Activated CD8-positive, alpha-beta T cell treated with anti-CD3 and anti-CD28 coated beads for 36 hours (primary cell): Measurements from ENCODE around the gene SUGT1. TPM values are rescaled to one million over a fixed set of nuclear protein-coding genes. Genes with fewer than 3 reads are reported as not detected.

ENCODE experiments used
- ATAC-seq: fragments of 200-7000 bp; cut with Tn5 transposase; one replicate; pipeline ENCODE4 v1.10.0; 2021; ENCODE audit warnings: mild to moderate bottlenecking, moderate library complexity
- CTCF ChIA-PET: fragments of 350-600 bp; sonication (Branson Sonifier 250); formaldehyde crosslinking; loops from one replicate; lab custom pipeline; 2021; ENCODE audit warnings: antibody characterized with exemption; lab: Charles Lee
- POLR2A ChIA-PET: fragments of 350-600 bp; sonication (Branson Sonifier 250); formaldehyde crosslinking; loops from one replicate; lab custom pipeline; 2021; ENCODE audit warnings: antibody characterized with exemption; lab: Charles Lee
- DNase-seq: peaks from one replicate; pipeline ENCODE4 v3.0.0-alpha.2; 2020
- H3K27ac Mint-ChIP-seq: one replicate; pipeline ENCODE4 v1.8.0; 2021; ENCODE audit warnings: mild to moderate bottlenecking, mixed read lengths
- H3K27me3 Mint-ChIP-seq: one replicate; pipeline ENCODE4 v1.8.0; 2021; ENCODE audit warnings: mixed read lengths
- H3K36me3 Mint-ChIP-seq: one replicate; pipeline ENCODE4 v1.8.0; 2021; ENCODE audit warnings: low read depth, mixed read lengths
- H3K4me1 Mint-ChIP-seq: one replicate; pipeline ENCODE4 v1.8.0; 2021; ENCODE audit warnings: low read depth, mixed read lengths
- H3K4me3 Mint-ChIP-seq: one replicate; pipeline ENCODE4 v1.8.0; 2021; ENCODE audit warnings: mild to moderate bottlenecking, moderate library complexity, mixed read lengths
- H3K9me3 Mint-ChIP-seq: one replicate; pipeline ENCODE4 v1.8.0; 2021; ENCODE audit warnings: mixed read lengths
- intact Hi-C: fragments of 100-400 bp; cut with micrococcal nuclease; formaldehyde crosslinking; loops from one replicate; pipeline ENCODE4 v1.10.0; 2022
- total RNA-seq, 2 experiments: library from RNA; stranded (reverse); gene quantifications; one replicate each; pipeline ENCODE4 v1.2.3, GENCODE V29; 2021
- TF ChIP-seq, protein P1 (sequence below): fragments of 200-600 bp; IDR thresholded peaks from one replicate; pipeline ENCODE4 v1.8.0; 2022; ENCODE audit warnings: antibody characterized with exemption, mild to moderate bottlenecking

The SUGT1 gene
- total RNA-seq, 2 experiments from 2014 or later, result 52.0 to 52.5 TPM

DNA sequence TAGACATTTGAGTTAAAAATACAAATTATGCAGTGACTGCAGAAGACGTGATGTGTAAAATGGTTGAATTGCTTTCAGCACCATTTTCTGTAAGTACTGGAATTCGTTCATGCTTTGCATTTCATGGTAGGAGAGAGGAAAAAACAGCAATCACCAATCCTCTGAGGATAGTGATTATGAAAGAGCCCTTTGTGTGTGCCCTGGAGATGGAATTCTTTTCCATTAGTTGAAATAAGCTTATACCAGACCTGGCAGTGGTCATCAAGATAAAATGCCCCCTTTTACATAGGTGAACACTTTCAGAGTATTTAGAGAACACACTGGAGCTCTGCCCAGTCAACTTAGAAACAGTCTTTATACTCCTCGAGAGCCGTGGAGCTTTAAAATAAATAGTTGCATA lies 85.3 kb downstream of the SUGT1 start:
- H3K27ac Mint-ChIP-seq, result no peak overlapping the region
- H3K27me3 Mint-ChIP-seq, result peaks cover 33% of the 10 kb centered on the region
- no peaks in the 10 kb centered on the region for H3K36me3 Mint-ChIP-seq
- H3K4me3 Mint-ChIP-seq, result no peak overlapping the region
- H3K9me3 Mint-ChIP-seq, result no peaks in the 10 kb centered on the region
- DNase-seq, result no peak
- CTCF ChIA-PET, result interaction anchor here (1.1 to 2.8 kb wide), 10 partner anchors 12 to 230 kb away, joined by 3 to 10 read pairs (median 5); partner anchors contain the start of gene SUGT1
- POLR2A ChIA-PET, result no interaction called here
- peaks cover 6% of the 10 kb centered on the region for H3K4me1 Mint-ChIP-seq
- TF ChIP-seq, protein P1, sequence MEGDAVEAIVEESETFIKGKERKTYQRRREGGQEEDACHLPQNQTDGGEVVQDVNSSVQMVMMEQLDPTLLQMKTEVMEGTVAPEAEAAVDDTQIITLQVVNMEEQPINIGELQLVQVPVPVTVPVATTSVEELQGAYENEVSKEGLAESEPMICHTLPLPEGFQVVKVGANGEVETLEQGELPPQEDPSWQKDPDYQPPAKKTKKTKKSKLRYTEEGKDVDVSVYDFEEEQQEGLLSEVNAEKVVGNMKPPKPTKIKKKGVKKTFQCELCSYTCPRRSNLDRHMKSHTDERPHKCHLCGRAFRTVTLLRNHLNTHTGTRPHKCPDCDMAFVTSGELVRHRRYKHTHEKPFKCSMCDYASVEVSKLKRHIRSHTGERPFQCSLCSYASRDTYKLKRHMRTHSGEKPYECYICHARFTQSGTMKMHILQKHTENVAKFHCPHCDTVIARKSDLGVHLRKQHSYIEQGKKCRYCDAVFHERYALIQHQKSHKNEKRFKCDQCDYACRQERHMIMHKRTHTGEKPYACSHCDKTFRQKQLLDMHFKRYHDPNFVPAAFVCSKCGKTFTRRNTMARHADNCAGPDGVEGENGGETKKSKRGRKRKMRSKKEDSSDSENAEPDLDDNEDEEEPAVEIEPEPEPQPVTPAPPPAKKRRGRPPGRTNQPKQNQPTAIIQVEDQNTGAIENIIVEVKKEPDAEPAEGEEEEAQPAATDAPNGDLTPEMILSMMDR, result no peak
- ATAC-seq, result no peak
- intact Hi-C loops, result no loop called here

DNA sequence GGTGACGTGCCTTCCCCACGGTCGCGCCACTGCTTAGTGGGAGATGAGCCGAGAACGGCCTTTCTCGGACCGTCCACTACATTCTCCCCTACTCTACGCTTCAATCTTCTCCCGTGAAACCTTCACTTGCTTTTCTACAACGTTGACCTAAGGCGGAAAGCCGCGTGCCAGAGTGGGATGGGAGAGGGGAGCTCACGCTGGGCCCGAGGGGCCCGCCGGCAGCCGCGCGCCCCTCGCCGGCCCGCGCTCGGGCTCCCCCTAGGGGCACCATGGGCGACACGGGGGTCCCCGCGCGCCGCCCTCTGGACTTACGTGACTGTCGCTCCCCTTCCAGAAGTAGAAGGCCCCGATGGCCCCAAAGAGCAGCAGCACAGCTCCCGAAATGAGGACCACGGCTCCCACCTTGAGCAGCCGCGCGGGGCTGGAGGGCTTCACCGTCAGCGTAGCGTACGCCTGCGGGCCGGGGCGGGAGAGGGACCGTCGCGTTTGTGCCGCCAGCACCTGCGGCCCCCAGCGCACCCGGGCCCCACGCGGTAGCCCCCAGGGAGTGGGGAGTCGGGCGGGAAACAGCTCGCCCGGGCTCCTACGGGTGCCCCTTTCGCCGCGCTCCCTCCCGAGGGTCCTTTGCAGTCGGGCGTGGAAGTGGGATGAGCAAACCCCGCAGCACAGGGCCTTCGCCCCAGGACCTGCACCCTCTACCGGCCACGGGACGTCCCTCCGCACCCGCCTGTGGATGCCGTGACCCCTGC lies 86.3 kb downstream of the SUGT1 start:
- intact Hi-C loops, result no loop called here
- peak; percentile 42 for DNase-seq
- POLR2A ChIA-PET, result no interaction called here
- no peaks in the 10 kb centered on the region for H3K9me3 Mint-ChIP-seq
- H3K27me3 Mint-ChIP-seq, result peaks cover 38% of the 10 kb centered on the region
- peak overlapping the region; percentile 48 for H3K4me3 Mint-ChIP-seq
- H3K4me1 Mint-ChIP-seq, result peaks cover 6% of the 10 kb centered on the region
- ATAC-seq, result peak; percentile 83
- TF ChIP-seq, protein P1, result peak; percentile 74
- no peaks in the 10 kb centered on the region for H3K36me3 Mint-ChIP-seq
- CTCF ChIA-PET, result interaction anchor here (1.0 to 2.8 kb wide), 10 partner anchors 12 to 236 kb away, joined by 3 to 10 read pairs (median 5); partner anchors contain the start of gene SUGT1
- H3K27ac Mint-ChIP-seq, result no peak overlapping the region

DNA sequence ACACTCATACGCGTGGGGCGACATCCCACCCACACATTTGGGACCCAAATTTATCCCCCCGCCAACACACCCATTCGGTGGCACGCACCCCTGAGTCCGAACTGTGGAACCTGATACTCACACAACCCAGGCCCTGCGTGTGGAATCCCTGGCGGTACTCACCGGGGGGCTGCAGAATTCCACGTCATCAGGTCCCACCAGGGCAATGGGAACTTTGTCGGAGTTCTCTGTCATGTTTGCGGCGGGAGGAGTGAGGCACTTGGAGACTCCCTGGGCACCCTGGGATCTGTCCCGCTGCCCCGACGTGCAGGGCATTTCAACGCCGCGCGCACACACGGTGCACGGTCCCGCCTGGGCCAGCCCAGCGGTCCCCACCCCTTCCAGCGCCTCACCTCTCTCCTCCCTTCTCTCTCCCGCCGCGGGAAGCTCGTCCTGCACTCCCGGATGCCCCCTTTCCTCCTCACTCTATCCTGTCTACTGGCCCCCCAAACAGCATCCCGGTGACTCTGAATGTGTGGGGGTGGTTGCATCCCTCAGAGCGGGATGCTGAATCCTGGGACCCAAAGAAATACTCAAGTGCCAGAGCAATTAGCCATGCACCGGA lies 86.9 kb downstream of the SUGT1 start, which contains the start of gene CNMD:
CNMD (minus strand) TSS at position 353 of the 604 bp plus-strand sequence; CDS start at position 234, 119 bp downstream.
- ChIA-PET CTCF (interaction anchor here (1.4 to 2.8 kb wide), 5 partner anchors 11 to 228 kb away, joined by 3 to 10 read pairs (median 7); partner anchors contain the start of gene SUGT1), POLR2A (interaction anchor here (0.6 kb wide), 1 partner anchor 11 kb away, joined by 3 read pairs; no protein-coding TSS in a partner anchor)
- ATAC-seq, result no peak
- H3K9me3 Mint-ChIP-seq, result no peaks in the 10 kb centered on the region
- no peak for DNase-seq
- no peaks in the 10 kb centered on the region for H3K36me3 Mint-ChIP-seq
- peaks cover 6% of the 10 kb centered on the region for H3K4me1 Mint-ChIP-seq
- intact Hi-C loops, result no loop called here
- peaks cover 39% of the 10 kb centered on the region for H3K27me3 Mint-ChIP-seq
- peak within 1 kb of the TSS; percentile 48 for H3K4me3 Mint-ChIP-seq
- H3K27ac Mint-ChIP-seq, result no peak within 1 kb of the TSS
- TF ChIP-seq, protein P1, result no peak

DNA sequence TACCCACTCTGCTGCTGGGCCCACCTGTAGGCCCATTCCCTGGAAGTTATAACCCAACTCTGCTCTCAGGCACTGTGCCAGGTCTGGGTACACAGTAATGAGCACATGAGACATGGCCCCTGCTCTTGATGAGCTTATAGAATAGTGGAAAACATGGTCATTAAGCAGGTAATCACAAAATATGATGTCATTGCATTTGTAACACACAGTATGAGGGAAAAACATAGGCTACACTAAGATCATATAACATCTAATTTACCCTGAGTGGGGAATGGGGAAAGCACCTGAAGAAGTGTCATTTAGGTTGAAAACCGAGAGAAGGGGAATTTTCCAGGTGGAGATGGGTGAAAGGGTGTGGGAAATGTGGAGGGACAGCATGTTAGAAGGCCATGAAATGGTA lies 90.9 kb downstream of the SUGT1 start:
- TF ChIP-seq, protein P1, result no peak
- Mint-ChIP-seq H3K27me3 (peaks cover 39% of the 10 kb centered on the region), H3K36me3 (no peaks in the 10 kb centered on the region), H3K27ac (no peak overlapping the region), H3K4me3 (no peak overlapping the region), H3K4me1 (peaks cover 5% of the 10 kb centered on the region), H3K9me3 (no peaks in the 10 kb centered on the region)
- CTCF ChIA-PET, result no interaction called here
- no peak for DNase-seq
- ATAC-seq, result no peak
- intact Hi-C loops, result no loop called here
- POLR2A ChIA-PET, result no interaction called here

DNA sequence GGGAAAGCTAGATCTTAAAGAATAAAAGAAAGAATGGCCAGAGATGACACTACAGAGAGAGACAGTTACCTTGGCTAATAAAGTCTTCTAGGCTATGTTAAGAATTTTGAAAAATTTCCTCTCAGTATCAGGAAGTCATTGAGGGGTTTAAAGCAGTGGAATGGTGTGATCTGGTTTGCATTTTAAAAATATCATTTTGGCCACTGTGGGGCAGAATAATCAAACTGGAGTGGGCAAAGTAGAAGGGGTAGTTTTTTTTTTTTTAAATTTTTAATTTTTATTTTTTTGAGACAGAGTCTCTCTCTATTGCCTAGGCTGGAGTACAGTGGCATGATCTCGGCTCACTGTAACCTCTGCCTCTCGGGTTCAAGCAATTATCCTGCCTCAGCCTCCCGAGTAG lies 91.4 kb downstream of the SUGT1 start:
- Mint-ChIP-seq H3K36me3 (no peaks in the 10 kb centered on the region), H3K27ac (no peak overlapping the region), H3K4me1 (peaks cover 4% of the 10 kb centered on the region), H3K4me3 (no peak overlapping the region), H3K9me3 (no peaks in the 10 kb centered on the region), H3K27me3 (peaks cover 38% of the 10 kb centered on the region)
- ATAC-seq (no peak), DNase-seq (no peak)
- intact Hi-C loops, result no loop called here
- ChIA-PET CTCF (no interaction called here), POLR2A (no interaction called here)
- TF ChIP-seq, protein P1, result no peak
